Spleen (tissue), 7 donors: ENCODE data around the gene FXYD5.

Experiments
- POLR2A ChIP-seq, 3 donors: fragments of 450-650 bp; IDR thresholded peaks; one replicate each; pipeline ENCODE4 v1.5.1; 2017; ENCODE audit warnings: antibody characterized with exemption in 3 of 3, mild to moderate bottlenecking in 1 of 3
- TF ChIP-seq, protein P1 (sequence below), 11 experiments: fragments of 200-600 bp in 7 of 11; fragments of 450-650 bp in 4 of 11; sonication (generic) in 4 of 11; IDR thresholded peaks in 8 of 11; conservative IDR thresholded peaks in 3 of 11; 1 replicate in 7 of 11; 2 replicates in 4 of 11; pipeline versions ENCODE4 v1.4.0 to v1.8.0; 2016 to 2021; ENCODE audit warnings: antibody characterized with exemption in 11 of 11, inconsistent platforms in 4 of 11, mild to moderate bottlenecking in 1 of 11
- donor health status: DM: no; HTN: no; CAD: no; lungs with moderate emphysema.
- donor health status: DM: no; HTN: no; CAD: no.
- donor health status: DM: no; HTN: no; CAD: no.

GRCh38 chr19:35216833-35217648 lies 62.5 kb downstream of the FXYD5 start:
- TF ChIP-seq, protein P1, sequence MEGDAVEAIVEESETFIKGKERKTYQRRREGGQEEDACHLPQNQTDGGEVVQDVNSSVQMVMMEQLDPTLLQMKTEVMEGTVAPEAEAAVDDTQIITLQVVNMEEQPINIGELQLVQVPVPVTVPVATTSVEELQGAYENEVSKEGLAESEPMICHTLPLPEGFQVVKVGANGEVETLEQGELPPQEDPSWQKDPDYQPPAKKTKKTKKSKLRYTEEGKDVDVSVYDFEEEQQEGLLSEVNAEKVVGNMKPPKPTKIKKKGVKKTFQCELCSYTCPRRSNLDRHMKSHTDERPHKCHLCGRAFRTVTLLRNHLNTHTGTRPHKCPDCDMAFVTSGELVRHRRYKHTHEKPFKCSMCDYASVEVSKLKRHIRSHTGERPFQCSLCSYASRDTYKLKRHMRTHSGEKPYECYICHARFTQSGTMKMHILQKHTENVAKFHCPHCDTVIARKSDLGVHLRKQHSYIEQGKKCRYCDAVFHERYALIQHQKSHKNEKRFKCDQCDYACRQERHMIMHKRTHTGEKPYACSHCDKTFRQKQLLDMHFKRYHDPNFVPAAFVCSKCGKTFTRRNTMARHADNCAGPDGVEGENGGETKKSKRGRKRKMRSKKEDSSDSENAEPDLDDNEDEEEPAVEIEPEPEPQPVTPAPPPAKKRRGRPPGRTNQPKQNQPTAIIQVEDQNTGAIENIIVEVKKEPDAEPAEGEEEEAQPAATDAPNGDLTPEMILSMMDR (IDR thresholded peaks at IDR 0.05 in 8 of 11, conservative IDR thresholded peaks at IDR 0.05 in 3 of 11): peak in 9 of 11 experiments; percentile 14 to 57 (median 40)
- no peak for TF ChIP-seq POLR2A (IDR thresholded peaks at IDR 0.05)
